ENCODE measurements around the gene GMCL1.
"Not testable (repeated sequence)": the region's sequence is repeated elsewhere in the genome, so short reads cannot be mapped to it uniquely, and the experiment has no call there.

GMCL1 gene

DNA sequence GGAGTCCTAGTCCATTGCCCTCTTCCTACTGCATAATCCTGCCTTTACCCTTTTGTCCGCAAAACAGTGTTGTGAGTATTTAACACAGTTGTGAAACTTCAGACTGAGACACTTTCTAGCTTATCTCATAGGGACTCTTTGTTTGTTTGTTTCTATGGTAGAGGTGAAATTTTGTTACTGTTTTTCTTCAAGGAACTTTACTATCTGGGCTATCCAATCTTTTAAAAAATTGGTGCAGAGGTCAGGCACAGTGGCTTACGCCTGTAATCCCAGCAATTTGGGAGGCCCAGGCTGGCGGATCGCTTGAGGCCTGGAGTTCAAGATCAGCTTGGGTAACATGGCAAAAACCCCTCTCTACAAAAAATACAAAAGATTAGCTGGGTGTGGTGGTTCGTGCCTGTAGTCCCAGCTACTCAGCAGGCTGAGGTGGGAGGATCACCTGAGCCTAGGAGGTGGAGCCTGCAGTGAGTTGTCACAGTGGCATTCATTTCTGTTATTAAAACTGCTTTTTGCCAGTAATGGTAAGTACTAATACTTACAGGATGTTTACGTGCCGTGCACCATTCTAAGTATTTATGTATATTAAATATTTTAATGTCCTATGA is 18.8 kb downstream of the GMCL1 start:
- H3K36me3 ChIP-seq (ENCODE audit: control insufficient read depth, insufficient read depth, low read length), result peaks cover 80% of the 10 kb centered on the region
- H3K4me3 ChIP-seq (ENCODE audit: low read depth, low read length), result no peak overlapping the region
- no peaks in the 10 kb centered on the region for H3K27me3 ChIP-seq (ENCODE audit: control insufficient read depth, insufficient read depth, low read length)
- no peaks in the 10 kb centered on the region for H3K4me1 ChIP-seq (ENCODE audit: control insufficient read depth, insufficient read depth, low read length)
- H3K27ac ChIP-seq (ENCODE audit: low read depth, low read length), result 0 out of 2 replicates have a peak overlapping the region, but pooled peaks have one; percentile 7
- no peaks in the 10 kb centered on the region for H3K9me3 ChIP-seq (ENCODE audit: control insufficient read depth, insufficient read depth, low read depth, low read length)
- H3K9ac ChIP-seq (ENCODE audit: low read length), result no peak overlapping the region

- no peaks in the 10 kb centered on the region for H3K4me1 ChIP-seq (ENCODE audit: control insufficient read depth, insufficient read depth, low read length)
- no peak overlapping the region for H3K27ac ChIP-seq (ENCODE audit: low read depth, low read length)
- H3K4me3 ChIP-seq (ENCODE audit: low read depth, low read length), result no peak overlapping the region
- H3K9me3 ChIP-seq (ENCODE audit: control insufficient read depth, insufficient read depth, low read depth, low read length), result no peaks in the 10 kb centered on the region
- H3K9ac ChIP-seq (ENCODE audit: low read length), result no peak overlapping the region
- H3K27me3 ChIP-seq (ENCODE audit: control insufficient read depth, insufficient read depth, low read length), result no peaks in the 10 kb centered on the region
- H3K36me3 ChIP-seq (ENCODE audit: control insufficient read depth, insufficient read depth, low read length), result peaks cover 39% of the 10 kb centered on the region
Measured at GRCh38 chr2:69858261-69858660, 28.8 kb downstream of the GMCL1 start.

GRCh38 chr2:69863298-69863697 is 33.8 kb downstream of the GMCL1 start:
- H3K36me3 ChIP-seq (ENCODE audit: control insufficient read depth, insufficient read depth, low read length), result peaks cover 60% of the 10 kb centered on the region
- H3K27ac ChIP-seq (ENCODE audit: low read depth, low read length), result no peak overlapping the region
- H3K9ac ChIP-seq (ENCODE audit: low read length), result no peak overlapping the region
- H3K27me3 ChIP-seq (ENCODE audit: control insufficient read depth, insufficient read depth, low read length), result no peaks in the 10 kb centered on the region
- no peaks in the 10 kb centered on the region for H3K4me1 ChIP-seq (ENCODE audit: control insufficient read depth, insufficient read depth, low read length)
- no peak overlapping the region for H3K4me3 ChIP-seq (ENCODE audit: low read depth, low read length)
- H3K9me3 ChIP-seq (ENCODE audit: control insufficient read depth, insufficient read depth, low read depth, low read length), result no peaks in the 10 kb centered on the region

GRCh38 chr2:69888451-69888850 is 59.0 kb downstream of the GMCL1 start:
- peaks cover 4% of the 10 kb centered on the region; the same call in 1 of the 2 replicates for H3K9me3 ChIP-seq (ENCODE audit: control insufficient read depth, insufficient read depth, low read depth, low read length)
- H3K4me3 ChIP-seq (ENCODE audit: low read depth, low read length), result no peak overlapping the region
- no peaks in the 10 kb centered on the region for H3K27me3 ChIP-seq (ENCODE audit: control insufficient read depth, insufficient read depth, low read length)
- no peak overlapping the region for H3K9ac ChIP-seq (ENCODE audit: low read length)
- no peaks in the 10 kb centered on the region for H3K36me3 ChIP-seq (ENCODE audit: control insufficient read depth, insufficient read depth, low read length)
- H3K27ac ChIP-seq (ENCODE audit: low read depth, low read length), result no peak overlapping the region
- H3K4me1 ChIP-seq (ENCODE audit: control insufficient read depth, insufficient read depth, low read length), result no peaks in the 10 kb centered on the region

GRCh38 chr2:69889302-69889701 is 59.8 kb downstream of the GMCL1 start:
- Histone ChIP-seq H3K27ac (ENCODE audit: low read depth, low read length) (no peak overlapping the region), H3K9ac (ENCODE audit: low read length) (no peak overlapping the region), H3K36me3 (ENCODE audit: control insufficient read depth, insufficient read depth, low read length) (no peaks in the 10 kb centered on the region), H3K4me3 (ENCODE audit: low read depth, low read length) (no peak overlapping the region), H3K4me1 (ENCODE audit: control insufficient read depth, insufficient read depth, low read length) (no peaks in the 10 kb centered on the region), H3K27me3 (ENCODE audit: control insufficient read depth, insufficient read depth, low read length) (no peaks in the 10 kb centered on the region), H3K9me3 (ENCODE audit: control insufficient read depth, insufficient read depth, low read depth, low read length) (peaks cover 4% of the 10 kb centered on the region; the same call in 1 of the 2 replicates)

- no peaks in the 10 kb centered on the region for H3K27me3 ChIP-seq (ENCODE audit: control insufficient read depth, insufficient read depth, low read length)
- H3K36me3 ChIP-seq (ENCODE audit: control insufficient read depth, insufficient read depth, low read length), result peaks cover under 1% of the 10 kb centered on the region
- no peak overlapping the region for H3K4me3 ChIP-seq (ENCODE audit: low read depth, low read length)
- no peaks in the 10 kb centered on the region for H3K4me1 ChIP-seq (ENCODE audit: control insufficient read depth, insufficient read depth, low read length)
- H3K9me3 ChIP-seq (ENCODE audit: control insufficient read depth, insufficient read depth, low read depth, low read length), result peaks cover 4% of the 10 kb centered on the region; the same call in 1 of the 2 replicates
- no peak overlapping the region for H3K9ac ChIP-seq (ENCODE audit: low read length)
- H3K27ac ChIP-seq (ENCODE audit: low read depth, low read length), result no peak overlapping the region
Measured at GRCh38 chr2:69890881-69891280, 61.4 kb downstream of the GMCL1 start.

DNA sequence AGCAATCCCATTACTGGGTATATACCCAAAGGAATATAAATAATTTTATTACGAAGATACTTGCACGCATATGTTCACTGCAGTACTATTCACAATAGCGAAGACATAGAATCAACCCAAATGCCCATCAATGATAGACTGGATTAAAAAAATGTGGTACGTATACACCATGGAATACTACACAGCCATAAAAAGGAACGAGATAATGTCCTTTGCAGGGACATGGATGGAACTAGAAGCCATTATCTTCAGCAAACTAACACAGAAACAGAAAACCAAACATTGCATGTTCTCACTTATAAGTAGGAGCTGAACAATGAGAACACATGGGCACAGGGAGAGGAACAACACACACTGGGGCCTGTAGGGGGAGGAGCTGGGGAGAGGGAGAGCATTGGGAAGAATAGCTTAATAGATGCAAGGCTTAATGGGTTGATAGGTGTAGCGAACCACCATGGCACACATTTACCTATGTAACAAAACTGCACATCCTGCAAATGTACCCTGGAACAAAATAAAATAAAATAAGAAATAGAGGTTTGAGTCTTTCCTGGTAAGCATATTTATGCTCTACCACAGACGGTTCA is 63.5 kb downstream of the GMCL1 start:
- not testable (repeated sequence) for H3K27ac ChIP-seq (ENCODE audit: low read depth, low read length); H3K9me3 ChIP-seq (ENCODE audit: control insufficient read depth, insufficient read depth, low read depth, low read length); H3K9ac ChIP-seq (ENCODE audit: low read length); H3K4me1 ChIP-seq (ENCODE audit: control insufficient read depth, insufficient read depth, low read length); H3K27me3 ChIP-seq (ENCODE audit: control insufficient read depth, insufficient read depth, low read length)
- Histone ChIP-seq H3K4me3 (ENCODE audit: low read depth, low read length) (peak overlapping the region; percentile 93), H3K36me3 (ENCODE audit: control insufficient read depth, insufficient read depth, low read length) (peaks cover 21% of the 10 kb centered on the region)

DNA sequence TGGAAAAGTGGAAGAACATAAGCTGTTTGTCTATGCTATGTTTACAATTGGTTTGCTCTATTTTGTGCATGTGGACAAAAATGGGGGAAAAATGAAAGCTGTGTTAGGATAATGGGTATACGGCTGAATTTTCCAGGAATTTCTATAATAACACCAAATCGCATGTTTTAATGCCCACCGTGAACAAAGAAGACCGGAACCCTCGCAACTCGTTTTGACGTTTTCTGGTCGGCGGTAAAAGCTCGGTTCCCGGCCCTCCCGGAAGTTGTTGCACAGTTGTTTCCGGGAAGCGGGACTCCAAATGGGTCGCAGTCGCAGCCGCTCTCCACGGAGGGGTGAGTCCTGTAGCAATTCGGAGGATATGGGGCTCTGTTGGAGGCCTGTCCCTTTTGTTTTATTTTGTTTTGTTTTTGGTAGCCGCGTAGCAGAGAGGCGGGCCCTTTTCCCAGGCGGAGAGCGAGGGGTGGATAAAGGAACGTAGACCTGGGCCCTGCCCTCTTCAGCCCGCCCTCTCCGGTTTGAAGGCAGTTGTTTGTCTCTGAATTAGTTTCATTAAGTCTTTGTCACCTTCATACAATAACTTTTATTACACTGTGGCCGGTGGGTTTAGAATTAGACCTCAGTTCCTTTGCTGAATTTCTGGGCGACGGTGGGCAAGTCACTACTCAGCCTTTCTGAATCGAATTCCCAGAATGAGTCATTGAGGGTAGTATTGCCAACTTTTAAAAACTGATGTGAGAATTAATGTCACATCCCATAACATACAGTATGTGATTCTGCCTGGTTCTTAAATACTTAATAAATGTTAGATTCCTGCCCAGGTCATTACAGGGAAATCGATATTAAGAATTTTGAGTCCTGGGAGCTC is 64.5 kb downstream of the GMCL1 start, which contains the start of gene SNRNP27:
SNRNP27 (plus strand) TSS at position 273 of the 868 bp plus-strand sequence; CDS start at position 302, 29 bp downstream.
- no peaks in the 10 kb centered on the region for H3K4me1 ChIP-seq (ENCODE audit: control insufficient read depth, insufficient read depth, low read length)
- H3K36me3 ChIP-seq (ENCODE audit: control insufficient read depth, insufficient read depth, low read length), result peaks cover 31% of the 10 kb centered on the region
- peaks cover 4% of the 10 kb centered on the region; the same call in 1 of the 2 replicates for H3K9me3 ChIP-seq (ENCODE audit: control insufficient read depth, insufficient read depth, low read depth, low read length)
- peak within 1 kb of the TSS; percentile 93 for H3K4me3 ChIP-seq (ENCODE audit: low read depth, low read length)
- H3K27me3 ChIP-seq (ENCODE audit: control insufficient read depth, insufficient read depth, low read length), result no peaks in the 10 kb centered on the region
- peak within 1 kb of the TSS; percentile 83 for H3K9ac ChIP-seq (ENCODE audit: low read length)
- H3K27ac ChIP-seq (ENCODE audit: low read depth, low read length), result peak within 1 kb of the TSS; percentile 82

- H3K27me3 ChIP-seq (ENCODE audit: control insufficient read depth, insufficient read depth, low read length), result not testable (repeated sequence)
Measured at GRCh38 chr2:69894737-69895136, 65.3 kb downstream of the GMCL1 start.

GRCh38 chr2:69902213-69902922 is 72.9 kb downstream of the GMCL1 start:
- Histone ChIP-seq H3K36me3 (ENCODE audit: control insufficient read depth, insufficient read depth, low read length) (peaks cover 66% of the 10 kb centered on the region), H3K4me1 (ENCODE audit: control insufficient read depth, insufficient read depth, low read length) (no peaks in the 10 kb centered on the region), H3K27ac (ENCODE audit: low read depth, low read length) (no peak overlapping the region), H3K27me3 (ENCODE audit: control insufficient read depth, insufficient read depth, low read length) (no peaks in the 10 kb centered on the region), H3K4me3 (ENCODE audit: low read depth, low read length) (no peak overlapping the region), H3K9ac (ENCODE audit: low read length) (no peak overlapping the region), H3K9me3 (ENCODE audit: control insufficient read depth, insufficient read depth, low read depth, low read length) (no peaks in the 10 kb centered on the region)

More at GRCh38 chr2:69894737-69895136, 65.3 kb downstream of the GMCL1 start:
- H3K4me3 ChIP-seq (ENCODE audit: low read depth, low read length), result peak overlapping the region; percentile 93
- H3K9ac ChIP-seq (ENCODE audit: low read length), result peak overlapping the region; percentile 83
- H3K27ac ChIP-seq (ENCODE audit: low read depth, low read length); H3K4me1 ChIP-seq (ENCODE audit: control insufficient read depth, insufficient read depth, low read length); H3K9me3 ChIP-seq (ENCODE audit: control insufficient read depth, insufficient read depth, low read depth, low read length): not testable (repeated sequence)
- H3K36me3 ChIP-seq (ENCODE audit: control insufficient read depth, insufficient read depth, low read length), result peaks cover 37% of the 10 kb centered on the region

All from HUES6 (cell line).